HG03439 (cell line): ENCODE measurements around the gene STAT3.
"Not testable (repeated sequence)": the region's sequence is repeated elsewhere in the genome, so short reads cannot be mapped to it uniquely, and the experiment has no call there.

Experiments used
- ATAC-seq: cut with Tn5 transposase; IDR thresholded peaks from one replicate; pipeline ENCODE4 v1.9.1; 2021; ENCODE audit warnings: mild to moderate bottlenecking, moderate library complexity; ENCODE audit not compliant: unreplicated experiment

Gene STAT3

DNA sequence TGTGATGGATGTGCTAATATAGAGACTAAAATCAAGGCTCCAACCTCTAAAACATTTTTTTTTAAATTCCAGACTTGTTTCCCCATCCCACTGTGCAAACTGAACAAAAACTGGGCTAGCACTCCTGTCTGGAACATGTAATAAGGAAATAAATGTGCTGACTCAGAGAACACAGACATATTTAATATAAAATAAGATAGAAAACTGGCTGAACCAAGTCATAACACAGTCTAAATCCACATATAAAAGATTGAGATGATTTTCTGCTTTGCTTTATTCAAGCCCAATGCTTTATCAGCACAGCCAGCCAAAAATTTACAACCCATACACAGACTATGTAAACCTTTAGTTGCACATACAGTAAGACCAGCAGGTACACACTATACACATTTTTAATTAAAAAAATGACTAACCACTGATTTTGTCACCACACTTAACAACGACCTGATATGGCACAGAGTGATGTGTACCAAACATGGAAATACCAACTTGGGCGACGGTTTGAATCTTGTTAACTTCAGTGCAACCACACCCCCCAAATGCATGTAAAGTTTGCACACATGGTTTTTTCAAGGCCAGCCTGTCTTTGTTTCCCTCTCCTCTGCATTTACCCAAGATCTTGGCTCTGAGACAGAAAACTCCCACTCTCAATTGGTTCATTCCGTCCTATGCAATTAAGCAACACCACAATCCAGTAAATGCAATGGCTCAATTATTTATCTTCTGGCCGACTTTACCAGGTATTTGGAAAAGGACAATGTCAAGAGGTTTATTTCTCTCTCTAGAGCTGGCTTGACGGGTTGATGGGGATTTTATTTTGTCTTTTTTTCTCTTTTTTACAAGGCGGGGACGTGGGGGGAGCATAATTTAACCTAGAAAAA lies 1.2 kb downstream of the STAT3 start:
- no peak for ATAC-seq

DNA sequence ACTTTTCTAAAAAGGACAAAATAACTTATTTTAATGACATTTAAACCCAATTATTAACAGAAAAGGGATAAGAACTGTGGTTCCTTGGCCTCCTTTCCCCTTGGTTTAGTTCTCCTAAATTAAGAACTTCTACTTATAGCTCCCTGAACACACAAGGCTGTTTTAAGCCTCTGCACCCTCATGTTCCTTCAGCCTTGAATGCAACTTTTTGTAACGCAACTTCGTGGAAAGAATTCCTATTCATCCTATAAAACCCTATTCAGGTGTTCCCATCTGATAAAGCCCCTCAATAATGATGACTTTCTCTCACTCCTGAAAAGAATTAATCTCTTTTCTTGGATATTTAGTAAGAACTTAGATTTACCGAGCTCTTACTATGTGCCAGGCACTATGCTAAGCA lies 6.3 kb downstream of the STAT3 start:
- no peak for ATAC-seq

DNA sequence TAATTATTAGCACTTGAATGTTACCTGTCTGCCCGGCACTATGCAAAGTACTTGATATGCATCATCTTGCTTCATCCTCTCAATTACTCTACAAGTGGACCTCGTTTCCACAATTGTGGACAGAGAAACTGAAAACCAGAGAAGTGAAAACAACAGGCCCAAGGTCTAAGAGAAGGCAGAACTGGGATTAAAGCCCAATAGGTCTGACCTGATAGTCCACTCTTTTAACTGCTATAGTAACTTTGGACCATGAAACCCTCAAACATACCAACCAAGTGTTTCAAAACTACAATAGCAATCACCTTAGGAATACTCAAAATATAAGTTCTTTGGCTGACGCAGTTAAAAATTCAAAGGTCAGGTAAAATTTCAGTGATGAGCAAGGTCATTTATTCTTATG lies 7.3 kb downstream of the STAT3 start:
- no peak for ATAC-seq

DNA sequence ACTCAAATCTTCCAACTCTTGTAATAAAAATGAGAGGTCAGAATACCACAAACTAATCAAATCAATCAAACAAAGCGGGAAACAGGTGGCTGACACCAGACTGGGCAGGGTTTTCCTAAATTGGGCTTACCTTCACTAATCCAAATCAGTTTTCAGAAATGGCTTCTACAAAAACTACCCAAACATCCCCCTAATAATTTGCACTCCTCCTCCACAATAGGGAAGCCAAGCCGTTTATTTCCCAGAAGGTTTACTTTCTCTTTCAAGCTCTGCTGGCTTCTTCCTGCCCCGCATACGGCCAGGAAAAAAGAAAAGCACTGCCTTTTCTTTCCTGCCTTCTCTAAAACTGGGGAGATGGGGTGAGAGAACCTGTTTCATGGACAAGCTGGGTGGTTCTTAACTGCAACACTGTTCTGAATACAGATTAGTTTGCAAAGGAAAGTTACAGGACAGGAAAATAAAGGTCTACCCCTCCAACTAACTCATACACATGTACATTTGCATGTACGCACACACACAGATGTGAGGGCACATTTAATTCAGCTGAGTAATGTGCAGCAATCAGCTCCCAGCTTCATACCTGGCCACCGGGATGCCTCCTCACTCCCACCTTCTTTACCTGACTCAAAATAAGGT lies 9.2 kb downstream of the STAT3 start:
- ATAC-seq = no peak

DNA sequence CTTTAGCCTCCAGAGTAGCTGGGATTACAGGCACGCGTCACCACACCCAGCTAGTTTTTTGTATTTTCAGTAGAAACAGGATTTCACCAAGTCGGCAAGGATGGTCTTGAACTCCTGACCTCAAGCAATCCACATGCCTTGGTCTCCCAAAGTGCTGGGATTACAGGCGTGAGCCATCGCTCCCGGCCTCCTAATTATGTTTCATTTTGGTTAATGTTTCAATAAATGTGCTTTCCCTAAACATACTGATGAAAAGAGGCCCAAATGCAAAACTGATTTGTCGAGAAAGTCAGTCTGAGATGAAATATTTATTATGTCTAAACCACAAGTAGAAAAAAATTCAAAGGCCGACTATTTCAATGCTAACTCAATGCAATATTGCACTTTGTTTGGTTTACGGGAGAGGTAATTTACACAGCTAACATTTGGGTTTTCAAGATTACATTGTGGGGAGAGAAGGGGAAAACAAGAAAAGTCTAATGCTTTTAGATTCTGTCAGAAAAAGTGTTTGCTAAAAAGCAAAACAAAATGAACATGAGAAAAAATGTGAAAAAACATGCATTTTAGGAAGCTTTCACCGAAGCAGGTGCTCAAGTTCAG lies 9.8 kb downstream of the STAT3 start:
- no peak for ATAC-seq

DNA sequence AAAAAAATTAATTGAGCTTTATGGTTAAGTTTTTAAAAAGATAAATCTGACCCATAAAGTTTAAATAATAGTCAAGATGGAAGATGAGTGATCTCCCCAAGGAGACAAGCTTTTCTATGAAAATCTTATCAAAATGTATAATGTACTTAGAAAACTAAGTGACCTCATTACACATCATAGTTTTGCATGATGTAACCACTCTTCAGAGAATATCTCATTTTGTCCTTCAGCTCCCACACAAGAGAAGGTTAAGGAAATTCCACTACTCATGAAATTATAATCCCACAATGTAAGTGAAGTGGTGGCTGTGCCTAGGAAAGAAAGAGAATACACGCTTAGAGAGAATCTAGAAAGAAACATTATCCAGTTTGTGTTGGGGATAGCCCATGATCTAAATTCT lies 14.3 kb downstream of the STAT3 start:
- no peak for ATAC-seq

DNA sequence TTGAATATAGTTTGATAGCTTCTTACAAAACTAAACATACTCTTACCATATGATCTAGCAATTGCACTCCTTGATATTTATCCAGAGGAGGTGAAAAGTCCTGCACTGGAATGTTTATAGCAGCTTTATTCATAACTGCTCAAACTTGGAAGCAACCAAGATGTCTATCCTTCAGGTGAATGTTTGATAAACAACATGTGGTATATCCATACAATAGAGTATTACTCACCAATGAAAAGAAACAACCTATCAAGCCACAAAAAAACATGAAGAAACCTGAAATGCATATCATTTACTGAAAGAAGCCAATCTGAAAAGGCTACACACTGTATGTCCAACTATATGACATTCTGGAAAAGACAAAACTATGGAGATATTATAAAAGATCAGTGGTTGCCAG lies 16.1 kb downstream of the STAT3 start:
- ATAC-seq = no peak

DNA sequence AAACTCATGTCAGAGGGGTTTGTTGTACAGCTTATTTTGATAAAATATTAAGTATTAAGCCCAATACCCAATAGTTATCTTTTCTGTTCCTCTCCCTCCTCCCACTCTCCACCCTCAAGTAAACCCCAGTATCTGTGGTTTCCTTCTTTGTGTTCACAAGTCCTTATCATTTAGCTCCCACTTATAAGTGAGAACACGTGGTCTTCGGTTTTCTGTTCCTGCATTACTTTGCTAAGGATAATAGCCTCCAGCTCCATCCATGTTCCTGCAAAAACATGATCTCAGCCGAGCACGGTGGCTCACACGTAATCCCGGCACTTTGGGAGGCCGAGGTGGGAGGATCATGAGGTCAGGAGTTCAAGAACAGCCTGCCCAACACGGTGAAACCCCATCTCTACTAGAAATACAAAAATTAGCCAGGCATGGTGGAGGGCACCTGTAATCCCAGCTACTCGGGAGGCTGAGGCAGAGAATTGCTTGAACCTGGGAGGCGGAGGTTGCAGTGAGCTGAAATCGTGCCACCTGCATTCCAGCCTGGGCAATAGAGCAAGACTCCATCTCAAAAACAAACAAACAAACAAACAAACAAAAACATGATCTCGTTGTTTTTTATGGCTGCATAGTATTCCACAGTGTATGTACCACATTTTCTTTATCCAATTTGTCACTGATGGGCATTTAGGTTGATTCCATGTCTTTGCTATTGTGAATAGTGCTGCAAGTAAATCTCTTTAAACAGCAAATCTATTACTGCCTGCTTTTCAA lies 19.3 kb downstream of the STAT3 start:
- not testable (repeated sequence) for ATAC-seq

DNA sequence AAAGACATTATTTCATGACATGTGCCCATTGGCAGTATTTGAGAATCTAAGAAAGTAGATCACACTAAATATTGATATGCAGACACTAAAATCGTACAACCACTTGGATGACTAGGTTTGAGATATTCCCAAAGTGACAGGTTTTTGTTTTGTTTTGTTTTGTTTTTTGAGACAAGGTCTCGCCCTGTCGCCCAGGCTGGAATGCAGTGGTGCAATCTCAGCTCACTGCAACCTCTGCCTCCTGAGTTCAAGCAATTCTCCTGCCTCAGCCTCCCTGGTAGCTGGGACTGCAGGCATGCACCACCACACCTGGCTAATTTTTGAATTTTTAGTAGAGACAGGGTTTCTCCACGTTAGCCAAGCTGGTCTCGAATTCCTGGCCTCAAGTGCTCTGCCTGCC lies 19.9 kb downstream of the STAT3 start:
- not testable (repeated sequence) for ATAC-seq

DNA sequence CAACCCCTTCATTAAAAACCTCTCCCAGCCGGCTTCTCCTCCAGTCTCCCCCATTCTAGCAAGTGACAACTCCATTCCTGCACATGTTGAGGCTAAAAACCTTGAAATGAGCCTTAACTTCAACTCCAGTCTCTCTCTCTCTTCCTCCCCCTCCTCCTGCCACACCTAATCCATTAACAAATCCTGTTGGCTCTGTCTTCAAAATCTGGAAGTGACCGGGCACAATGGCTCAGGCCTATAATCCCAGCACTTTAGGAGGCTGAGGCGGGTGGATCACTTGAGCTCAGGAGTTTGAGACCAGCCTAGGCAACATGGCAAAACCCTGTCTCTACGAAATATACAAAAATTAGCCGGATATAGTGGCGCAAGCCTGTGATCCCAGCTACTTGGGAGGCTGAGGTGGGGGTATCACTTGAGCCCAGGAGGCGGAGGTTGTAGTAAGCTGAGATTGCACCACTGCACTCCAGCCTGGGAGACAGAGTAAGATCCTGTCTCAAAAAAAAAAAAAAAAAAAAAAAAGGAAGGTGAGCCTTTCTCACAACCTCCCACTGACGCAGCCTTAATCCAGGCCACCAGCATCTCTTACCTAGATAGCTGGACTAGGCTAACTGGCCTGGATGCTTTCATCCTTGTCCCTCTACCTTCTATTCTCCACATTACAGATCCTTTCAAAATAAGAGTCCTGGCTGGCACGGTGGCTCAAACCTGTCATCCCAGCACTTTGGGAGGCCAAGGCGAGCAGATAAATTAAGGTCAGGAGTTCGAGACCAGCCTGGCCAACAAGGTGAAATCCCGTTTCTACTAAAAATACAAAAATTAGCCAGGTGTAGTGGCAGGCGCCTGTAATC lies 21.8 kb downstream of the STAT3 start:
- ATAC-seq = not testable (repeated sequence)

DNA sequence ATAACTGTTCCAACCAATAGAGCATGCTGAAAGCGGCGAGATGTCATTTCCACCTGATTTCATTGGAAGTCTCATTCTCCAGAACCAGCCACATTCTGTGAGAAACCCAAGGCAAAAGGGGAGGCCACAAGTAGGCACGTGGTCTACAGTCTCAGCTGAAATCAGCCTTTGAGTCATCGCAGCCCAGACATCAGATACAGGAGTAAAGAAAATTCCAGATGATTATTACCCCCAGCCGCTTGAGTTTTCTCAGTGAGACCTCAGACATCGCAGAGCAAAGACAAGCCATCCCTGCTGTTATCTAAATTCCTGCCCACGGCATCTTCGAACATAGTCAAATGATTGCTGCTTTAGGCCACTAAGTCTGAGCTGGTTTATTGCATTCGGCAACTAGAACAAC lies 23.1 kb downstream of the STAT3 start:
- no peak for ATAC-seq

DNA sequence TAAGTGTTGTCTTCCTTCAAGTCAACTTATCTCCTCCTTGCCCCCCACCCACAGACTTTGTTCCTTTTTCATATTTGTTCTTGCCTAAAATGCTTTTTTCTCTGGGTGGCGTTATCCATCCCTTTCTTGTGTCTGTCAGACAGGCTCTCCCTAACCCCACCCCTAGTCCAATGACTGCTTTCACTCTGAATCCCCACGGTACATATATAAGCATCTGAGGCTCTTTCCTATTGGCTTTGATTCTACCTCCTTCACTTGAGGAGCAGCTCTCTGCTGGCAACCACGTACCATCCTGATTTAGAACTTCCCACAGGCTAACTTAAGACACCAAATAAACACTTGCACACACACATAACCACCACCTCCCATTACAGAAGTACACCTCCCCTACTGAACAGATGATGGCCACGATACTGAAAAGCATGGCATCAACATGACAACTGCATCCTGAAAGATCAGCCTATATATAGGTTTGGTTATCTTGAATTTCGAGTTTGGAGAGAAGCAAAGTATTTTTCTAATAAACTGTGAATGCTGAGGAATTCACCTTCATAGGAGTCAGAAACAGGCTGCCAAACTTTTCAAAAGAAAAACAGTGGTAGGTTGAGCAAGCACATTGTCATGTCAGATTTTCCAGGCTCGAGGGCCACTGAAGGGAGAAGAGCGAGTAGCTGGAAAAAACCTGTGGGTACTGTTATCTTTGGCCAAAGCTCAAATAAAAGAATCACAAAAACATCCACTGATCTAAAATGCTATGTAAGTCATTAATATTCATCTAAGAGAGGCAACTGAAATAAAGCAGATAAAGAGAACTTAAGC lies 24.3 kb downstream of the STAT3 start:
- ATAC-seq = no peak

DNA sequence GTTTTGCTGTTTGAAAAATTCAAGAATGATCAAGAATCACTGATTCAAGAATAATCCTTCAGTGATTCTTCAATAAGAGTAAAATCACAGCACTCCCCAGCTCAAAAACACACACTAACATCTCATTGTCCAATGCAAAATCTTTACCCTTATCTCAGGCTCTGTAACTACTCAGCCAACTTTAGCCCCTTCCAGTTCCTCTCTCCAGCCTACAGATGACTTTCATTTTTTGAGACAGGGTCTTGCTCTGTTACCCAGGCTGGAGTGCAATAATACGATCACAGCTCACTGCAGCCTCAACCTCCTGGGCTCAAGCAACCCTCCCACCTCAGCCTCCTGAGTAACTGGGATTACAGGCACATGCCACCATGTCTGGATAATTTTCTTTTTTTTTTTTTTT lies 25.0 kb downstream of the STAT3 start:
- ATAC-seq = no peak

DNA sequence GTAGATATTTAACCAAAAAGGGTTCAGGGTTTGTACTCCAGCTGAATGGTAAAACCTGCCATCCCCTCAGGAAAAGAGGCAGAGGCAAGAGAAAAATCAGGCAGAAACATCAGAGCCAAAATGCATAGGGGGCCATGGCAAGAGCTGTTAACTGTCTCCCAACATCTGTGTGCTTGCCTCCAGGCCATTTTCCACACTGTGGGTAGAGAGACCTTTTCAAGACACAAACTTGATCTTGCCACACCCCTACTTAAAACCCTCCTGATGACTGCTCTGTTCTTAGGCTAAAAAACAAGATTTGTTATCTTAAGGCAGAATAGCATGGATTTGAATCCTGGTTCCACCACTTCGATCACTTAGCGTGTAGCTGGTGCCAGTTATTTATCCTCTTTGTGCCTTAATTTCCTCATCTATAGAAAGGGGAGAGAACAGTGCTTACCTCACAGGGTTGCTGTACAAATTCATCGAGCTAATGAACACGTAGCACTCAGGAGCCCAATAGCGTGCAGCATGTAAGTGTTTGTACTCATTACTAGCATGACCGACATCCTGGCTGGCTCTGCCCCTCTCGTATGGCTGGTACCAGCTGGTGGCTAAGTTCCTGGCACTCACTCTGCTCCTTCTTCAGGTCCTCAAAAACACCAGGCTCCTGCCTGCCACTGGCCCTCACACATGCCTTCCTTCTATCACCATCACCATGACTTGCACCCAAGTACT lies 25.8 kb downstream of the STAT3 start:
- no peak for ATAC-seq

DNA sequence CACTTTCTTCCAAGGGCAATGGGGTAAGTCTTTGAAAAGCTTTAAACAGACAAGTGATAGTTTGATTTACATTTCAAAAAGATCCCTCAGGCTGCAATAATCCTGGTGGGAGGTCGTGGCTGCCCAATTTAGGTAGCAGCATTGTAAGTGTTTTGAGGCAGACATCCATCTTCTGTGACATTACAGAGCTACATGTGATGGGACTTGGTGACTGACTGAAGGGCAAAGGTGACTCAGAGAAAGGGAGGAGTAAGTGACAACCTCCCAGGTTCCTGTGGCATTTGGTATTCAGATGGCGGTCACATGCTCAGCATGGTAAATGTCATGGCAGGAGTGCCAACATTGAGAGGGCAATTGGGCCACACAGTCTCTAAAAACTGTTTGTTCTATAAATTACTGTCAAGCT lies 26.5 kb downstream of the STAT3 start:
- ATAC-seq = no peak

DNA sequence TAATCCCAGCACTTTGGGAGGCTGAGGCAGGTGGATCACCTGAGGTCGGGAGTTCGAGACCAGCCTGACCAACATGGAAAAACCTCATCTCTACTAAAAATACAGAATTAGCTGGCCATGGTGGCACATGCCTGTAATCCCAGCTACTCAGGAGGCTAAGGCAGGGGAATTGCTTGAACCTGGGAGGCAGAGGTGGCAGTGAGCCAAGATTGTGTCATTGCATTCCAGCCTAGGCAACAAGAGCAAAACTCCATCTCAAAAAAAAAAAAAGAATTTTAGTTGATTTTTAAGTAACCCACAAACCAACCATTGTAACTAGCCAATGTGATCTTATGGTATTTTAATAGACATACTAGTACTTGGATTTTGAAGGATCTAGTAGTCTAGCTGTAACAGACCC lies 27.9 kb downstream of the STAT3 start:
- ATAC-seq = not testable (repeated sequence)

DNA sequence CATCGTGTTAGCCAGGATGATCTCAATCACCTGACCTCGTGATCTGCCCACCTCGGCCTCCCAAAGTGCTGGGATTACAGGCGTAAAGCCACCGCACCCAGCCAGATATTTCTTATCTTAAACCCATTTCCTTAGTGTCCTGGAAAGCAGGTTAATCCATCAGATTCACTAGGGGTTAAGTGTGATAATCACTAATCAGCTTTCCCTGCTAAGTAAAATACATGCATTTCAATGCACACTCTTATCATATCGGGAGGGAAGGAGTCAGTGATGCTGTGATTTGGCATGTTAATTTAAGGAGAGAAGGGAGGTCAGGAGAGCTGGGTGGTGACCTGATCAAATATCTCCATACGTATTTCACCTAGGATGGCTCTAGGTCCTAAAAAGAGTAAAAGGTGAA lies 29.1 kb downstream of the STAT3 start:
- no peak for ATAC-seq

DNA sequence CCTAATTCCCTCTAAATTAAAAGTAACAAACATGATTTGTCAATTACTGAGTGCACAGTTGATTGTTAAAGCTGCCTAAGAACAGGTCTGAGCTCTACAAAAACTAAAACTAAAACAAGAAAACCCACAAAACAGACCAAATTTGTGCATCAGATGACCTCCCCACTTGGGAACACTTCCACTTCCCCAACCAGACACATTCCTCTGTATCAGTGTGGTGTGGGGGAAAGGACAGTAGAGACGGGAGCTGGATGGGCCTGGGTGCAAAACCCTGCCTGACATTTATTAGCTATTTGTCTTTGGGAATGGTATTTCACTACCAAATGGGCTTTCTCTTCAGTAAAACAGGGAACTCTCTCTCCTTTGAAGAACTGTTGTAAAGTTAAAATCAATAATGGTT lies 29.8 kb downstream of the STAT3 start:
- ATAC-seq = no peak
